Stomach (tissue), 9 donors: Measurements from ENCODE around the gene ZNF326. TPM values are rescaled to one million over a fixed set of nuclear protein-coding genes. Genes with fewer than 3 reads are reported as not detected.

Experiments used
- DNase-seq, 2 donors: peaks; one replicate each; pipeline versions ENCODE4 v3.0.0 to v3.0.0-alpha.2; 2013 to 2019
- H3K27ac ChIP-seq, 5 donors: fragments of 200-600 bp in 4 of 5; sonication (generic) in 4 of 5; one replicate each; pipeline ENCODE4 v1.5.1; 2013 to 2019; ENCODE audit warnings: mild to moderate bottlenecking in 1 of 5, moderate library complexity in 1 of 5
- H3K27me3 ChIP-seq, 3 donors: fragments of 200-600 bp; sonication (generic); one replicate each; pipeline ENCODE4 v1.5.1; 2017 to 2019; ENCODE audit warnings: mixed run types in 1 of 3
- H3K36me3 ChIP-seq, 4 donors: fragments of 200-600 bp; sonication (generic); 1 replicate in 3 of 4; 2 replicates in 1 of 4; pipeline ENCODE4 v1.5.1; 2016 to 2019
- H3K4me1 ChIP-seq, 4 donors: fragments of 200-600 bp; sonication (generic); one replicate each; pipeline ENCODE4 v1.5.1; 2016 to 2019
- H3K4me3 ChIP-seq, 4 donors: fragments of 200-600 bp; sonication (generic) in 3 of 4; one replicate each; pipeline ENCODE4 v1.5.1; 2016 to 2019; ENCODE audit warnings: mild to moderate bottlenecking in 1 of 4
- H3K9me3 ChIP-seq, 4 donors: fragments of 200-600 bp; sonication (generic); one replicate each; pipeline ENCODE4 v1.5.1; 2016 to 2019
- CTCF ChIP-seq, 7 experiments: fragments of 450-650 bp in 4 of 7; fragments of 200-600 bp in 3 of 7; sonication (generic) in 3 of 7; IDR thresholded peaks; one replicate each; pipeline ENCODE4 v1.5.1; 2016 to 2019; ENCODE audit warnings: antibody characterized with exemption in 7 of 7, control low read depth in 2 of 7, mild to moderate bottlenecking in 1 of 7
- EP300 ChIP-seq: sonication (generic); formaldehyde crosslinking; IDR thresholded peaks from one replicate; pipeline ENCODE4 v1.6.1; 2017; ENCODE audit warnings: antibody characterized with exemption
- POLR2A ChIP-seq, 4 donors: fragments of 450-650 bp; IDR thresholded peaks; one replicate each; pipeline ENCODE4 v1.6.1; 2016; ENCODE audit warnings: antibody characterized with exemption in 4 of 4, control low read depth in 2 of 4, mild to moderate bottlenecking in 1 of 4, moderate library complexity in 1 of 4
- POLR2AphosphoS5 ChIP-seq, 3 donors: sonication (generic); formaldehyde crosslinking; IDR thresholded peaks; one replicate each; pipeline ENCODE4 v1.6.1; 2016; ENCODE audit warnings: antibody characterized with exemption in 3 of 3
- WGBS, 5 donors: extraction: QIAGEN DNeasy Blood & Tissue Kit in 3 of 5; methylation state at CpG; one replicate each; pipeline versions ENCODE4 v1.1.5 to v1.1.7; 2013 to 2018; 5-methylcytosine and 5-hydroxymethylcytosine counted together
- intact Hi-C: fragments of 100-400 bp; cut with DNase I; formaldehyde crosslinking; loops from one replicate; pipeline ENCODE4 v1.15.1; 2023; ENCODE audit warnings: low total_unique reads
- polyA plus RNA-seq, 3 donors: library from polyadenylated mRNA; stranded (reverse); fragments of 200-250 nt; gene quantifications; one replicate each; pipeline ENCODE4 v1.2.3, GENCODE V29; 2013
- total RNA-seq, 5 donors: library from RNA; depleted of rRNA; stranded (reverse); fragments of >200 nt; gene quantifications; one replicate each; pipeline versions ENCODE4 v1.1.0 to v1.2.3, GENCODE V29; 2014 to 2016
- donor health status: healthy with polysubstance abuse.
- donor health status: Bipolar disorder and iron deficiency.
- donor health status: healthy.

ZNF326 gene
- total and polyA plus RNA-seq, 8 donors, result 5.3 to 44.2 (median 19.0) TPM

GRCh38 chr1:89948722-89949345 is 46.1 kb upstream of the ZNF326 start:
- H3K27ac ChIP-seq, result no peak overlapping the region
- TF ChIP-seq EP300 (no peak), POLR2A (IDR thresholded peaks at IDR 0.05) (no peak), CTCF (IDR thresholded peaks at IDR 0.05) (no peak)
- no peak overlapping the region for H3K4me3 ChIP-seq
- H3K4me1 ChIP-seq, result peaks cover 0 to 15% (median 5%) of the 10 kb centered on the region in 4 donors
- no peaks in the 10 kb centered on the region for H3K27me3 ChIP-seq
- H3K36me3 ChIP-seq, result no peaks in the 10 kb centered on the region
- WGBS, 5 donors, result 93 to 96% (median 94%) methylated on average over 6 of the region's 6 CpGs
- no peaks in the 10 kb centered on the region for H3K9me3 ChIP-seq
- DNase-seq, result no peak
- intact Hi-C loops, result no loop called here

GRCh38 chr1:89949991-89950624 is 44.8 kb upstream of the ZNF326 start:
- H3K27ac ChIP-seq, result no peak overlapping the region
- DNase-seq, result peak in 1 of 2 donors; percentile 15
- no peaks in the 10 kb centered on the region for H3K27me3 ChIP-seq
- H3K4me1 ChIP-seq, result peaks cover 0 to 6% (median 0%) of the 10 kb centered on the region in 4 donors
- no peaks in the 10 kb centered on the region for H3K9me3 ChIP-seq
- no peak for TF ChIP-seq POLR2AphosphoS5 (IDR thresholded peaks at IDR 0.05)
- no peak for TF ChIP-seq EP300
- no peak for TF ChIP-seq CTCF (IDR thresholded peaks at IDR 0.05)
- no peak for TF ChIP-seq POLR2A (IDR thresholded peaks at IDR 0.05)
- intact Hi-C loops, result no loop called here
- no peak overlapping the region for H3K4me3 ChIP-seq
- WGBS, 5 donors, result 6 to 21% (median 8%) methylated on average over 1 of the region's 1 CpG
- no peaks in the 10 kb centered on the region for H3K36me3 ChIP-seq

- 87 to 95% (median 88%) methylated on average over 2 of the region's 2 CpGs for WGBS, 5 donors
- no peak for DNase-seq
- peaks cover 0 to 6% (median 0%) of the 10 kb centered on the region in 4 donors for H3K4me1 ChIP-seq
- TF ChIP-seq CTCF (IDR thresholded peaks at IDR 0.05), result no peak
- no peak for TF ChIP-seq EP300
- no peak for TF ChIP-seq POLR2AphosphoS5 (IDR thresholded peaks at IDR 0.05)
- no peak for TF ChIP-seq POLR2A (IDR thresholded peaks at IDR 0.05)
- no peak overlapping the region for H3K4me3 ChIP-seq
- intact Hi-C loops, result no loop called here
- H3K9me3 ChIP-seq, result no peaks in the 10 kb centered on the region
- H3K27ac ChIP-seq, result no peak overlapping the region
- no peaks in the 10 kb centered on the region for H3K36me3 ChIP-seq
- no peaks in the 10 kb centered on the region for H3K27me3 ChIP-seq
These were observed 44.2 kb upstream of the ZNF326 start for GRCh38 chr1:89950703-89951102.

- Histone ChIP-seq H3K9me3 (no peaks in the 10 kb centered on the region), H3K4me3 (no peak overlapping the region), H3K36me3 (no peaks in the 10 kb centered on the region), H3K27me3 (no peaks in the 10 kb centered on the region), H3K27ac (no peak overlapping the region), H3K4me1 (peaks cover 0 to 6% (median 0%) of the 10 kb centered on the region in 4 donors)
- DNase-seq, result no peak
- 87 to 96% (median 93%) methylated on average over 5 of the region's 5 CpGs for WGBS, 5 donors
- TF ChIP-seq POLR2AphosphoS5 (IDR thresholded peaks at IDR 0.05), result no peak
- TF ChIP-seq CTCF (IDR thresholded peaks at IDR 0.05), result no peak
- TF ChIP-seq EP300, result no peak
- no peak for TF ChIP-seq POLR2A (IDR thresholded peaks at IDR 0.05)
- intact Hi-C loops, result no loop called here
These were observed 42.9 kb upstream of the ZNF326 start for GRCh38 chr1:89951766-89952604.
